H1 (cell line): ENCODE measurements around the gene KRTAP10-8. TPM values are rescaled to one million over a fixed set of nuclear protein-coding genes. Genes with fewer than 3 reads are reported as not detected.

Experiments used
- CTCF ChIA-PET: fragments of 300-600 bp; sonication (Branson Sonifier 250); formaldehyde crosslinking; loops from one replicate; lab custom pipeline; 2021; ENCODE audit not compliant: partially characterized antibody; lab: Charles Lee
- POLR2A ChIA-PET: fragments of 300-600 bp; sonication (Branson Sonifier 250); formaldehyde crosslinking; loops from one replicate; lab custom pipeline; 2021; ENCODE audit warnings: inconsistent platforms; ENCODE audit not compliant: partially characterized antibody; lab: Charles Lee
- DNase-seq, 2 experiments: peaks; one replicate each; pipeline versions ENCODE4 v3.0.0 to v3.0.0-alpha.2; 2010 to 2022; ENCODE audit warnings: low spot score in 2 of 2, low read depth in 1 of 2, mixed read lengths in 1 of 2
- FAIRE-seq: peaks from 2 replicates; lab custom pipeline; 2011; peaks lifted over from hg19 to GRCh38; lab: Jason Lieb, UNC
- H2AFZ ChIP-seq: 2 replicates; pipeline ENCODE4 v1.8.1; 2012; ENCODE audit warnings: low read length, inconsistent platforms
- H2AK5ac ChIP-seq: 2 replicates; pipeline ENCODE4 v1.6.1; 2013; ENCODE audit warnings: low read depth, low read length
- H2BK120ac ChIP-seq: replicated peaks from 2 replicates; pipeline ENCODE3; 2013; ENCODE audit warnings: low read depth, low read length, inconsistent platforms
- H2BK12ac ChIP-seq: 2 replicates; pipeline ENCODE4 v1.6.1; 2013; ENCODE audit warnings: low read depth, low read length
- H2BK15ac ChIP-seq: 2 replicates; pipeline ENCODE4 v1.6.1; 2013; ENCODE audit warnings: low read length
- H2BK20ac ChIP-seq: 2 replicates; pipeline ENCODE4 v1.6.1; 2013; ENCODE audit warnings: low read length
- H2BK5ac ChIP-seq: 2 replicates; pipeline ENCODE4 v1.6.1; 2013; ENCODE audit warnings: low read depth, low read length
- H3K14ac ChIP-seq: 2 replicates; pipeline ENCODE4 v1.6.1; 2013; ENCODE audit warnings: inconsistent platforms; ENCODE audit not compliant: insufficient read length
- H3K18ac ChIP-seq: 2 replicates; pipeline ENCODE4 v1.6.1; 2013; ENCODE audit warnings: low read length; ENCODE audit errors: extremely low read depth
- H3K23ac ChIP-seq: 2 replicates; pipeline ENCODE4 v1.6.1; 2013; ENCODE audit warnings: inconsistent platforms; ENCODE audit not compliant: insufficient read length
- H3K23me2 ChIP-seq: 2 replicates; pipeline ENCODE4 v1.6.1; 2013; ENCODE audit warnings: low read depth, low read length
- H3K27ac ChIP-seq: 2 replicates; pipeline ENCODE4 v1.6.1; 2011; ENCODE audit warnings: low read depth, low read length, inconsistent platforms
- H3K27me3 ChIP-seq, 4 experiments: replicated peaks in 1 of 4; 1 replicate in 1 of 4; 2 replicates in 3 of 4; pipeline versions ENCODE4 v1.6.1 to v1.8.1; 2011 to 2013; ENCODE audit warnings: low read length in 3 of 4, mild to moderate bottlenecking in 3 of 4, inconsistent platforms in 2 of 4, mixed read lengths in 2 of 4, moderate library complexity in 1 of 4; ENCODE audit not compliant: control insufficient read depth in 3 of 4, insufficient read depth in 3 of 4; ENCODE audit errors: extremely low read depth in 1 of 4
- H3K36me3 ChIP-seq, 4 experiments: 2 replicates each; pipeline versions ENCODE4 v1.6.1 to v1.8.1; 2011 to 2013; ENCODE audit warnings: mild to moderate bottlenecking in 4 of 4, low read length in 3 of 4, moderate library complexity in 2 of 4, control low read depth in 1 of 4, inconsistent platforms in 1 of 4; ENCODE audit not compliant: insufficient read depth in 4 of 4, control insufficient read depth in 2 of 4
- H3K4ac ChIP-seq: replicated peaks from 2 replicates; pipeline ENCODE3; 2013; ENCODE audit warnings: low read length, low read depth, mixed read lengths, inconsistent platforms; ENCODE audit not compliant: insufficient read length
- H3K4me1 ChIP-seq, 4 experiments: replicated peaks in 1 of 4; 1 replicate in 1 of 4; 2 replicates in 3 of 4; pipeline versions ENCODE4 v1.6.1 to v1.8.1; 2011 to 2013; ENCODE audit warnings: low read length in 3 of 4, inconsistent platforms in 2 of 4, mixed read lengths in 1 of 4; ENCODE audit not compliant: insufficient read depth in 4 of 4, control insufficient read depth in 3 of 4
- H3K4me2 ChIP-seq, 2 experiments: 2 replicates each; pipeline versions ENCODE4 v1.6.1 to v1.8.1; 2011 to 2013; ENCODE audit warnings: low read depth in 2 of 2, low read length in 2 of 2, control low read depth in 1 of 2, inconsistent platforms in 1 of 2, mild to moderate bottlenecking in 1 of 2; ENCODE audit not compliant: insufficient read depth in 1 of 2
- H3K4me3 ChIP-seq, 4 experiments: fragments of 200-600, 300-600 bp in 1 of 4; sonication (generic), shearing (Covaris generic), sonication (Bioruptor Twin) in 1 of 4; 2 replicates each; pipeline versions ENCODE4 v1.5.1 to v1.8.1; 2011 to 2016; ENCODE audit warnings: low read length in 4 of 4, low read depth in 3 of 4, control low read depth in 2 of 4, inconsistent platforms in 2 of 4, mild to moderate bottlenecking in 2 of 4, mixed read lengths in 1 of 4, moderate library complexity in 1 of 4; ENCODE audit not compliant: insufficient read depth in 2 of 4; ENCODE audit errors: extremely low read depth in 1 of 4
- H3K56ac ChIP-seq: replicated peaks from 2 replicates; pipeline ENCODE3; 2013; ENCODE audit warnings: low read depth, mild to moderate bottlenecking, mixed read lengths, low read length, inconsistent platforms; ENCODE audit not compliant: insufficient read length
- H3K79me1 ChIP-seq: 2 replicates; pipeline ENCODE4 v1.6.1; 2013; ENCODE audit warnings: low read depth, low read length, control low read depth
- H3K79me2 ChIP-seq, 2 experiments: 2 replicates each; pipeline versions ENCODE4 v1.6.1 to v1.8.1; 2012 to 2013; ENCODE audit warnings: low read length in 2 of 2, mild to moderate bottlenecking in 2 of 2, inconsistent platforms in 1 of 2; ENCODE audit not compliant: insufficient read depth in 2 of 2, control insufficient read depth in 1 of 2
- H3K9ac ChIP-seq, 4 experiments: replicated peaks in 1 of 4; 1 replicate in 1 of 4; 2 replicates in 3 of 4; pipeline versions ENCODE4 v1.6.1 to v1.8.1; 2011 to 2013; ENCODE audit warnings: low read depth in 3 of 4, low read length in 3 of 4, control low read depth in 2 of 4, mild to moderate bottlenecking in 2 of 4, moderate library complexity in 2 of 4, inconsistent platforms in 1 of 4; ENCODE audit errors: extremely low read depth in 1 of 4
- H3K9me3 ChIP-seq, 2 experiments: 2 replicates each; pipeline versions ENCODE4 v1.6.1 to v1.8.1; 2012 to 2013; ENCODE audit warnings: mild to moderate bottlenecking in 2 of 2, moderate library complexity in 2 of 2, control low read depth in 1 of 2, inconsistent platforms in 1 of 2, low read depth in 1 of 2, low read length in 1 of 2, mixed read lengths in 1 of 2; ENCODE audit not compliant: insufficient read depth in 2 of 2
- H4K20me1 ChIP-seq, 2 experiments: replicated peaks in 1 of 2; 2 replicates each; pipeline versions ENCODE3 to v1.8.1; 2011 to 2013; ENCODE audit warnings: inconsistent platforms in 2 of 2, low read length in 2 of 2, mild to moderate bottlenecking in 1 of 2; ENCODE audit not compliant: insufficient read depth in 2 of 2, control insufficient read depth in 1 of 2
- H4K5ac ChIP-seq: 2 replicates; pipeline ENCODE4 v1.6.1; 2013; ENCODE audit warnings: low read length, low read depth, mixed read lengths, inconsistent platforms; ENCODE audit not compliant: insufficient read length
- H4K8ac ChIP-seq: 2 replicates; pipeline ENCODE4 v1.8.0; 2013; ENCODE audit warnings: mild to moderate bottlenecking, moderate library complexity, low read length, inconsistent platforms; ENCODE audit not compliant: insufficient read depth; ENCODE audit errors: extremely low read depth
- H4K91ac ChIP-seq: replicated peaks from 2 replicates; pipeline ENCODE3; 2013; ENCODE audit warnings: low read length, mixed read lengths, inconsistent platforms; ENCODE audit not compliant: insufficient read length
- BACH1 ChIP-seq: IDR thresholded peaks from 2 replicates; pipeline ENCODE4 v1.6.1; 2012; ENCODE audit warnings: low read length, improper control_type of control experiment
- BRCA1 ChIP-seq: IDR thresholded peaks from 2 replicates; pipeline ENCODE4 v1.6.1; 2012; ENCODE audit warnings: low read depth, low read length, improper control_type of control experiment
- CTBP2 ChIP-seq: IDR thresholded peaks from 2 replicates; pipeline ENCODE4 v1.7.0; 2011; ENCODE audit warnings: borderline replicate concordance, mild to moderate bottlenecking, moderate library complexity, mixed read lengths, low read length; ENCODE audit not compliant: insufficient read depth, insufficient read length
- EGR1 ChIP-seq: IDR thresholded peaks from 2 replicates; pipeline ENCODE4 v1.6.1; 2011; ENCODE audit warnings: low read depth, low read length, borderline replicate concordance
- GTF2F1 ChIP-seq: IDR thresholded peaks from 2 replicates; pipeline ENCODE4 v1.6.1; 2012; ENCODE audit warnings: low read depth, low read length, improper control_type of control experiment, borderline replicate concordance
- HDAC2 ChIP-seq, 2 experiments: fragments of 300-600 bp in 1 of 2; sonication (generic) in 1 of 2; IDR thresholded peaks; 2 replicates each; pipeline ENCODE4 v1.6.1; 2011 to 2012; ENCODE audit warnings: low read depth in 2 of 2, low read length in 2 of 2, mild to moderate bottlenecking in 2 of 2, moderate library complexity in 2 of 2, borderline replicate concordance in 1 of 2, inconsistent platforms in 1 of 2
- JUND ChIP-seq: IDR thresholded peaks from 2 replicates; pipeline ENCODE4 v1.6.1; 2011; ENCODE audit warnings: mild to moderate bottlenecking, improper control_type of control experiment, low read length
- POU5F1 ChIP-seq: IDR thresholded peaks from 2 replicates; pipeline ENCODE4 v1.6.1; 2011; ENCODE audit warnings: low read depth, mild to moderate bottlenecking, low read length, moderate library complexity
- RBBP5 ChIP-seq: IDR thresholded peaks from 2 replicates; pipeline ENCODE4 v1.7.1; 2012; ENCODE audit warnings: low read depth, mild to moderate bottlenecking, inconsistent platforms, low read length, moderate library complexity, borderline replicate concordance
- SIN3A ChIP-seq, 2 experiments: IDR thresholded peaks in 1 of 2; conservative IDR thresholded peaks in 1 of 2; 2 replicates each; pipeline ENCODE4 v1.6.1; 2011 to 2012; ENCODE audit warnings: low read length in 2 of 2, improper control_type of control experiment in 1 of 2, low read depth in 1 of 2, mild to moderate bottlenecking in 1 of 2
- TAF1 ChIP-seq: IDR thresholded peaks from 2 replicates; pipeline ENCODE4 v1.6.1; 2011; ENCODE audit warnings: mild to moderate bottlenecking, low read depth, low read length
- TBP ChIP-seq: IDR thresholded peaks from 2 replicates; pipeline ENCODE4 v1.6.1; 2011; ENCODE audit warnings: low read depth, low read length, improper control_type of control experiment
- YY1 ChIP-seq: IDR thresholded peaks from 2 replicates; pipeline ENCODE4 v1.6.1; 2011; ENCODE audit warnings: low read depth, mild to moderate bottlenecking, low read length
- WGBS, 2 experiments: shearing (Covaris generic) in 1 of 2; methylation state at CpG; one replicate each; pipeline versions ENCODE4 v1.1.6 to v1.1.7; 2013 to 2015; ENCODE audit warnings: low lambda C conversion rate in 2 of 2, mixed read lengths in 2 of 2, inconsistent platforms in 1 of 2, low coverage in 1 of 2, missing lambda C conversion rate in 1 of 2; ENCODE audit not compliant: insufficient replicate concordance in 2 of 2, insufficient coverage in 1 of 2, insufficient read length in 1 of 2; ENCODE audit errors: extremely low coverage in 1 of 2, missing lambda C conversion rate in 1 of 2; 5-methylcytosine and 5-hydroxymethylcytosine counted together
- polyA plus RNA-seq, 7 experiments: library from polyadenylated mRNA; depleted of rRNA in 3 of 7; stranded (reverse) in 5 of 7; unstranded in 2 of 7; fragments of >200 nt in 5 of 7; fragments of 200-250 nt in 2 of 7; gene quantifications; 1 replicate in 5 of 7; 2 replicates in 1 of 7; 4 replicates in 1 of 7; pipeline versions ENCODE4 v1.2.1 to v1.2.3, GENCODE V29; 2011 to 2013; ENCODE audit warnings: missing spikeins in 2 of 7, mixed read lengths in 2 of 7
- total RNA-seq: library from RNA; stranded (reverse); fragmentation: NEBNext Ultra II Directional; extraction: Animal tissue kit (Norgen Biotek cat#: 25700); gene quantifications from 2 replicates; pipeline ENCODE4 v1.2.1, GENCODE V29; 2021
- TF ChIP-seq, protein P1 (sequence below): IDR thresholded peaks from 2 replicates; pipeline ENCODE4 v1.6.1; 2011; ENCODE audit warnings: low read depth, mild to moderate bottlenecking, low read length; ENCODE audit not compliant: insufficient read depth

The KRTAP10-8 gene
- total and polyA plus RNA-seq, 2 of the 8 experiments (the other 6 are each of a cell fraction or from before 2014, with no cell fraction given), result not detected

DNA sequence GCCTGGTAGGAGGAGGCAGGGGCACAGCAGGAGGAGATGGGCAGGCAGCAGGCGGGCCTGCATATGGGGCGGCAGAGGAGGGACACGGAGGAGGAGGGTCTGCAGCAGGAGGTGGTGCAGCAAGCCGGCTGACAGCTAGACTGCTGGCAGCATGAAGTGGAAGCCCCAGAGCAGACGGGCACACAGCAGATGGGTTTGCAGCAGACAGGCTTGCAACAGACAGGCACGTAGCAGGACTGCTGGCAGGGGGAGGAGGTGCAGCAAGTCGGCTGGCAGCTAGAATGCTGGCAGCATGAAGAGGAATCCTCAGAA, 32.1 kb upstream of the KRTAP10-8 start:
- H4K91ac ChIP-seq, result no peak overlapping the region
- no peaks in the 10 kb centered on the region for H3K36me3 ChIP-seq
- no peak overlapping the region; the same call in 1 of the 2 replicates for H2BK5ac ChIP-seq
- no peak overlapping the region for H2BK120ac ChIP-seq
- H2BK12ac ChIP-seq, result no peak overlapping the region
- H3K27ac ChIP-seq, result no peak overlapping the region
- DNase-seq (peak in 1 of 2 experiments; percentile 45), FAIRE-seq (no peak)
- peaks cover 0 to 9% of the 10 kb centered on the region in 2 experiments; a peak in 2 of 4 replicates for H3K9me3 ChIP-seq
- H4K5ac ChIP-seq, result no peak overlapping the region
- no peak overlapping the region for H3K18ac ChIP-seq
- no peak overlapping the region; the same call in 1 of the 2 replicates for H4K8ac ChIP-seq
- H3K4me1 ChIP-seq, result peaks cover 0 to 4% (median 0%) of the 10 kb centered on the region in 4 experiments; a peak in 1 of 7 replicates
- no peak overlapping the region for H3K56ac ChIP-seq
- no peak overlapping the region for H2BK20ac ChIP-seq
- H3K79me1 ChIP-seq, result no peaks in the 10 kb centered on the region
- H2BK15ac ChIP-seq, result no peak overlapping the region
- no peak overlapping the region for H3K23ac ChIP-seq
- H3K27me3 ChIP-seq, result no peaks in the 10 kb centered on the region; a peak in 1 of 7 replicates
- ChIA-PET POLR2A (interaction anchor here (0.8 to 1.0 kb wide), 2 partner anchors 72 to 117 kb away, joined by 3 to 5 read pairs; partner anchors contain the start of gene KRTAP10-12), CTCF (interaction anchor here (0.6 to 1.3 kb wide), 6 partner anchors 25 to 222 kb away, joined by 3 to 4 read pairs (median 3); partner anchors contain the start of gene UBE2G2)
- H3K23me2 ChIP-seq, result no peaks in the 10 kb centered on the region
- H3K79me2 ChIP-seq, result no peaks in the 10 kb centered on the region
- H2AFZ ChIP-seq, result no peak overlapping the region
- H4K20me1 ChIP-seq, result no peaks in the 10 kb centered on the region
- H3K9ac ChIP-seq, result no peak overlapping the region
- no peak overlapping the region for H3K4ac ChIP-seq
- no peak overlapping the region for H3K4me3 ChIP-seq
- H3K14ac ChIP-seq, result no peak overlapping the region
- H2AK5ac ChIP-seq, result no peak overlapping the region
- 72% methylated on average over 3 of the region's 7 CpGs; no CpG with 5 or more reads in 1 of the 2 experiments for WGBS, 2 experiments
- no peak overlapping the region for H3K4me2 ChIP-seq
- no peak for TF ChIP-seq POU5F1
- TF ChIP-seq JUND, result no peak
- TF ChIP-seq BRCA1, result no peak
- TF ChIP-seq BACH1, result no peak
- TF ChIP-seq TAF1, result no peak
- TF ChIP-seq RBBP5, result no peak
- no peak for TF ChIP-seq CTBP2
- no peak for TF ChIP-seq YY1
- no peak for TF ChIP-seq GTF2F1
- no peak for TF ChIP-seq TBP
- no peak for TF ChIP-seq SIN3A (conservative IDR thresholded peaks at IDR 0.05 in 1 of 2, IDR thresholded peaks at IDR 0.05 in 1 of 2; ENCODE audit: low read depth in 1 of 2, low read length in 2 of 2)
- TF ChIP-seq EGR1, result no peak
- no peak for TF ChIP-seq HDAC2 (IDR thresholded peaks at IDR 0.05; ENCODE audit: borderline replicate concordance in 1 of 2, low read depth in 2 of 2, low read length in 2 of 2)
- TF ChIP-seq, protein P1, sequence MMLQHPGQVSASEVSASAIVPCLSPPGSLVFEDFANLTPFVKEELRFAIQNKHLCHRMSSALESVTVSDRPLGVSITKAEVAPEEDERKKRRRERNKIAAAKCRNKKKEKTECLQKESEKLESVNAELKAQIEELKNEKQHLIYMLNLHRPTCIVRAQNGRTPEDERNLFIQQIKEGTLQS, result no peak
